MM.1S (cell line): ENCODE results near the gene SPR.

Experiments
- CTCF ChIP-seq: fragments of 300-600 bp; sonication (generic); IDR thresholded peaks from 2 replicates; pipeline ENCODE4 v1.5.1; 2016; ENCODE audit warnings: antibody characterized with exemption, low read length, mixed read lengths
- EZH2 ChIP-seq: fragments of 300-600 bp; sonication (generic); optimal IDR thresholded peaks from 2 replicates; pipeline ENCODE3; 2017; ENCODE audit warnings: low read depth, mild to moderate bottlenecking, antibody characterized with exemption, low read length, mixed read lengths
- EZH2phosphoT487 ChIP-seq: fragments of 300-600 bp; sonication (generic); IDR thresholded peaks from 2 replicates; pipeline ENCODE4 v1.6.1; 2018; ENCODE audit warnings: antibody characterized with exemption, low read length

- TF ChIP-seq CTCF (no peak), EZH2 (no peak), EZH2phosphoT487 (no peak)
These were observed 29.5 kb downstream of the SPR start for GRCh38 chr2:72916743-72917137.
